Immature natural killer cell (primary cell): ENCODE measurements around the gene DRG2. TPM values are rescaled to one million over a fixed set of nuclear protein-coding genes. Genes with fewer than 3 reads are reported as not detected.
A peak's percentile ranks its signal among the peaks of the same experiment; 100 is the strongest.

Experiments
- DNase-seq, 3 donors: peaks; one replicate each; pipeline ENCODE4 v3.0.0; 2022; ENCODE audit warnings: mixed read lengths in 1 of 3
- H3K27ac Mint-ChIP-seq, 6 donors: one replicate each; pipeline ENCODE4 v1.8.0; 2020; ENCODE audit warnings: mixed read lengths in 6 of 6, mild to moderate bottlenecking in 5 of 6, inconsistent platforms in 4 of 6, moderate library complexity in 3 of 6
- H3K27me3 Mint-ChIP-seq, 3 donors: one replicate each; pipeline ENCODE4 v1.8.0; 2020 to 2021; ENCODE audit warnings: low read depth in 3 of 3, mild to moderate bottlenecking in 3 of 3, mixed read lengths in 3 of 3, moderate library complexity in 3 of 3, inconsistent platforms in 1 of 3
- H3K36me3 Mint-ChIP-seq, 3 donors: one replicate each; pipeline ENCODE4 v1.8.0; 2020; ENCODE audit warnings: mixed read lengths in 3 of 3, inconsistent platforms in 2 of 3, mild to moderate bottlenecking in 2 of 3
- H3K4me1 Mint-ChIP-seq, 2 donors: one replicate each; pipeline ENCODE4 v1.8.0; 2020; ENCODE audit warnings: inconsistent platforms in 2 of 2, mild to moderate bottlenecking in 2 of 2, mixed read lengths in 2 of 2, moderate library complexity in 1 of 2
- H3K4me3 Mint-ChIP-seq, 5 donors: one replicate each; pipeline ENCODE4 v1.8.0; 2020; ENCODE audit warnings: mild to moderate bottlenecking in 5 of 5, mixed read lengths in 5 of 5, inconsistent platforms in 3 of 5, moderate library complexity in 3 of 5
- H3K9me3 Mint-ChIP-seq, 6 donors: one replicate each; pipeline ENCODE4 v1.8.0; 2020; ENCODE audit warnings: mild to moderate bottlenecking in 6 of 6, mixed read lengths in 6 of 6, inconsistent platforms in 4 of 6, moderate library complexity in 3 of 6
- polyA plus RNA-seq, 3 donors: library from polyadenylated mRNA; unstranded; fragments of 300-500 nt; fragmentation: Illumina TruSeq; gene quantifications; one replicate each; pipeline ENCODE4 v1.2.3, GENCODE V29; 2021

Gene DRG2
- polyA plus RNA-seq, 3 donors from 2014 or later = 54.2 to 66.9 (median 59.3) TPM

DNA sequence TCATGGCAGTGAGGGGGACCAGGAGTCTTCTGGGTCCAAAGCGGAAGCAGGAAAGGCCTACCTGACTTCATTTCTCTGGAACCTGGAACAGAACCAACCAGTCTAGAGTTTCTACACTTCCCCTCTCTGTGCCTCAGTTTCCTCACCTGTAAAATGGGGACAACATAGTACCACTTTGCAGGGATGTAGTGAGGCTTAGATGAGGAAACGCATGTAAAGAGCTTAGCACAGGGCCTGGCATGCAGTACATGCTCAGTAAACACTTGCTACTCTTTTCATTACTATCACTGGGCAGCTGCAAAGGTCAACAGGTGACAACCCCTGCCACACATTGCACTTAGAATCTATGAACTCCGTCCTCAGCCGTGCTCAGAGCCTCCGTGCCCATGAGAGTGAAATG is 45.0 kb downstream of the DRG2 start:
- Mint-ChIP-seq H3K9me3 (peaks cover 0 to 2% (median 0%) of the 10 kb centered on the region in 6 donors), H3K36me3 (no peaks in the 10 kb centered on the region), H3K27ac (no peak overlapping the region), H3K4me3 (no peak overlapping the region), H3K27me3 (peaks cover 2 to 5% (median 4%) of the 10 kb centered on the region in 3 donors), H3K4me1 (no peaks in the 10 kb centered on the region)
- no peak for DNase-seq

GRCh38 chr17:18136357-18136756 is 48.6 kb downstream of the DRG2 start:
- Mint-ChIP-seq H3K27me3 (peaks cover 2 to 5% (median 4%) of the 10 kb centered on the region in 3 donors), H3K36me3 (no peaks in the 10 kb centered on the region), H3K9me3 (peaks cover 0 to 2% (median 0%) of the 10 kb centered on the region in 6 donors), H3K4me1 (peaks cover 0 to 5% of the 10 kb centered on the region in 2 donors), H3K4me3 (no peak overlapping the region), H3K27ac (no peak overlapping the region)
- no peak for DNase-seq

DNA sequence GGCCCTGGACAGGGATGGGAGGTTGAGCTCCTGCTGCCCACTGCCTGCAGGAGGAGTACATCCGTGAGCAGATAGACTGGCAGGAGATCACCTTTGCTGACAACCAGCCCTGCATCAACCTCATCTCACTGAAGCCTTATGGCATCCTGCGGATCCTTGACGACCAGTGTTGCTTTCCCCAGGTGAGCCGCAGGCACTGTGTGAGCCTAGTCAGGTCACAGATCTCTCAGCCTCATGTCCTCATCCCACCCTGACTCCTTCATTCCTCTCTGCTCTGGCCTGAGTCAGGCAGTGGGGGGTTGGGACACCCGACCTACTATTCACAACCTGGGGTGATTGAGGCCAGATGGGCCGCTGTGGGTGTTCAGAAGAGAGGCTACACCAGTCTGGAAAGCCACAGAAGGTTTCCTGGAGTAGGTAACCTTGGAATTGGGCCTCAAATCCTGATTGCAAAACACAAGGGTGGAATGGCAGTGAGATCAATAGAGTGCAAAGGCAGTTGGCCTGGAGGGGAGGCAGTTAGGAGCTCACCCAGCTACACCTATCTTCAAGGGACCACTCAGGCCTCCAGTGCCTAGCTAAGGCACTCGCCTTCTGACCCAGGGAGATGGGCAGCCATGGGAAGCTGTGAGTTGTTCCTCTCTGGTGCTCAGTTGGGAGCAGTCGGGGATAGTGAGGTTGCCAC is 50.5 kb downstream of the DRG2 start:
- Mint-ChIP-seq H3K9me3 (peaks cover 0 to 2% (median 0%) of the 10 kb centered on the region in 6 donors), H3K27ac (no peak overlapping the region), H3K36me3 (no peaks in the 10 kb centered on the region), H3K27me3 (peaks cover 0 to 5% (median 4%) of the 10 kb centered on the region in 3 donors), H3K4me1 (peaks cover 0 to 6% of the 10 kb centered on the region in 2 donors), H3K4me3 (no peak overlapping the region)
- DNase-seq = no peak

DNA sequence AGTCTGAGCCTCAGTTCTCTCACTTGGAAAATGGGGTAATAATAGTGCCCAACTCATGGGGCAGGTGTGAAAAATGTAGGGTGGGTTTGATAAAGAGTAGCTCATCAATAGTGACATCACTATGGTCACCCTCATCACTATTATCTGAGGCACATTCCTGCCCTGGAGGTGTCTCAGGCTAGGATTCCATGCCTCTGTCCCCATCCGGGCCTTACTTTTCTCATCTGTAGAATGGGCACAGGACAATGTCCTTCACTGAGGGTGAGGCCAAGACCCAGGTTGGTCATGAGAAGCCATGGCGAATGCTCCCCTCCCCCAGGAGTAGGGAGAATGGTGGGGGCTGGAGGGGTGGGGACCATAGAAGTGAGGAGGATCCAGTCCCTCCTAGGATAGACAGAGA is 51.3 kb downstream of the DRG2 start:
- DNase-seq = no peak
- no peak overlapping the region for H3K4me3 Mint-ChIP-seq
- no peaks in the 10 kb centered on the region for H3K36me3 Mint-ChIP-seq
- no peak overlapping the region for H3K27ac Mint-ChIP-seq
- H3K4me1 Mint-ChIP-seq = peaks cover 0 to 6% of the 10 kb centered on the region in 2 donors
- H3K9me3 Mint-ChIP-seq = no peaks in the 10 kb centered on the region
- peaks cover 0 to 5% (median 4%) of the 10 kb centered on the region in 3 donors for H3K27me3 Mint-ChIP-seq

DNA sequence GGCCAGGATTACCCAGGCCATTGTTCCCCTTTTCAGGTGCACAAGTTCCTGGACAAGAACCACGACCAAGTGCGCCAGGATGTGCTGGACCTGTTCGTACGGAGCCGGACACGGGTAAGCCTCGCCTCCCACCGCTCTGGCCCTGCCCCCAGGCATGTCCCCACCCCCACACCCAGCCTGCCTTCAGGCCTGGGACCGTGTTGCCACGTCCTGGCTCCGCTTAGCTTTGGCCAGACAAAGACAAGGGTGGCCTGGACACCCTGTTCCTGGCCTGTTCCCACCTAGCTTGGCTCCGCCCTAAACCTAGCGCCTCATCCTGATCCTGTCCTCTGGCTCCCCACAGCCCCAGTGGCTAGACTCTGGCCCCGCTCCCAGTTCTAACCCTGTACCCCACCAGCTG is 51.8 kb downstream of the DRG2 start:
- no peak overlapping the region for H3K27ac Mint-ChIP-seq
- H3K4me1 Mint-ChIP-seq = peaks cover 0 to 6% of the 10 kb centered on the region in 2 donors
- H3K9me3 Mint-ChIP-seq = no peaks in the 10 kb centered on the region
- no peaks in the 10 kb centered on the region for H3K36me3 Mint-ChIP-seq
- H3K27me3 Mint-ChIP-seq = peaks cover 0 to 5% (median 4%) of the 10 kb centered on the region in 3 donors
- no peak overlapping the region for H3K4me3 Mint-ChIP-seq
- DNase-seq = no peak

DNA sequence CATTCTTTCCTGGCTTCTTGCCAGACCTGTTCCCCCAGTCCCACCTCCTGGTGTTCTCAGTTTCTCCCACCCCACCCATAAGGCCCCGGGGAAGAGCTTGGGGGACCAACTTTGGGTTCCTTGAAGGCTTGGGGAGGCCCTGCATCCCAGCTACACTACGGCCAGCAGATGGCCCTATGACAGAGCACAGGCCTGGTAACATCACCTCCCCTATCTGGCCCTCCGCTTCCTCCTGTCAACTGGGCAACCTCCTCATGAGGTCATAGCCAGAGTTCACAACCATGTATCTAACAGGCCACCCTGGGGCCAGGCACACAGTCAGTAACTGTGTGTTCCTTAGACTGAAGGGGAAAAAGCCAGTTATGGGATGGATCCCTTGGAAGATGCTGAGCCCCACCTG is 52.2 kb downstream of the DRG2 start:
- Mint-ChIP-seq H3K9me3 (no peaks in the 10 kb centered on the region), H3K27ac (no peak overlapping the region), H3K4me3 (no peak overlapping the region), H3K4me1 (peaks cover 0 to 6% of the 10 kb centered on the region in 2 donors), H3K36me3 (no peaks in the 10 kb centered on the region), H3K27me3 (peaks cover 0 to 5% (median 4%) of the 10 kb centered on the region in 3 donors)
- no peak for DNase-seq

DNA sequence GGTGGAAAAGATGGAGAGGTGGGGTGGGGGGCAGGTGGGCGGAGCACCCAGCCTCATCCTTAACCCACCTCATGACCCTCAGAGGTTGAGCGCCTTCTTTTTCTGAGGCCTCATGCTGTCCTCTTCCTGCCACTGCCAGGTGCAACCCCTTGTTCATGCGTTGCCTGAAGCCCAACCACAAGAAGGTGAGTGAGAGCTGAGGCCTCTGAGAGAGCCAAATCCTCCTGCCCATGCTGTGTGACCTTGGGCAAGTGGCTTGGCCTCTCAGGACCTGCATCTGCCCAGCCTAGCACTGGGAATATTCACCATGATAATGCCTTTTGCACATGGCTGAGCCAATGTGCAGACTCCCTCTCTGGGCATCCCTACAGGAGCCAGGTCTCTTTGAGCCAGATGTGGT is 52.9 kb downstream of the DRG2 start:
- H3K4me1 Mint-ChIP-seq = peaks cover 0 to 6% of the 10 kb centered on the region in 2 donors
- H3K36me3 Mint-ChIP-seq = no peaks in the 10 kb centered on the region
- no peak for DNase-seq
- no peak overlapping the region for H3K4me3 Mint-ChIP-seq
- H3K27me3 Mint-ChIP-seq = peaks cover 0 to 4% (median 4%) of the 10 kb centered on the region in 3 donors
- no peaks in the 10 kb centered on the region for H3K9me3 Mint-ChIP-seq
- H3K27ac Mint-ChIP-seq = no peak overlapping the region

GRCh38 chr17:18141210-18141803 is 53.6 kb downstream of the DRG2 start:
- H3K27me3 Mint-ChIP-seq = peaks cover 0 to 2% (median 0%) of the 10 kb centered on the region in 3 donors
- H3K4me3 Mint-ChIP-seq = no peak overlapping the region
- H3K4me1 Mint-ChIP-seq = peaks cover 0 to 6% of the 10 kb centered on the region in 2 donors
- peak overlapping the region in 1 of 6 donors; percentile 3 for H3K27ac Mint-ChIP-seq
- H3K36me3 Mint-ChIP-seq = no peaks in the 10 kb centered on the region
- DNase-seq = peak; percentile 43 to 50 (median 43)
- H3K9me3 Mint-ChIP-seq = no peaks in the 10 kb centered on the region

DNA sequence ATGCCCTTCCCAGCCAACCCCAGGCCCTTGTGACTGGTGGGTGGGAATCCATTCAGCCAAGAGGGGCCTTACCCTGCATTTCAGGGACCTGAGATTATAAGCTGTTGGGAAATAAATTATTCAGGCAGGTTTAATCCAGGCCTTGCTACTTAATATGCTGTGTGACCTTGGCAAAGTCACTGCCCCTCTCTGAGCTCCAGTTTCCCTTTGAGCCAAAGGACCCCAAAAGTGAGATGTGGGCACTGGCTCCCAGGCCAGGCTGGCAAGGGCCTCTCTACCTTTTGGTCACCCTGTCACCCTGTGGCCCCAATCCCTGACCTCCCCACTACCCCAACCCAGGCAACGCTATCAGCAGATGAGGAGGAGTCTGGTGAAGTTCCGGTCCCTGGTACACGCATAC is 54.7 kb downstream of the DRG2 start:
- H3K4me3 Mint-ChIP-seq = no peak overlapping the region
- H3K4me1 Mint-ChIP-seq = peaks cover 0 to 6% of the 10 kb centered on the region in 2 donors
- H3K27me3 Mint-ChIP-seq = peaks cover 0 to 2% (median 0%) of the 10 kb centered on the region in 3 donors
- no peaks in the 10 kb centered on the region for H3K36me3 Mint-ChIP-seq
- H3K27ac Mint-ChIP-seq = no peak overlapping the region
- H3K9me3 Mint-ChIP-seq = no peaks in the 10 kb centered on the region
- DNase-seq = no peak

- Mint-ChIP-seq H3K36me3 (no peaks in the 10 kb centered on the region), H3K27ac (no peak overlapping the region), H3K9me3 (no peaks in the 10 kb centered on the region), H3K4me1 (peaks cover 0 to 6% of the 10 kb centered on the region in 2 donors), H3K27me3 (peaks cover 0 to 2% (median 2%) of the 10 kb centered on the region in 3 donors), H3K4me3 (no peak overlapping the region)
- no peak for DNase-seq
These were observed 55.5 kb downstream of the DRG2 start for GRCh38 chr17:18143044-18143936.

DNA sequence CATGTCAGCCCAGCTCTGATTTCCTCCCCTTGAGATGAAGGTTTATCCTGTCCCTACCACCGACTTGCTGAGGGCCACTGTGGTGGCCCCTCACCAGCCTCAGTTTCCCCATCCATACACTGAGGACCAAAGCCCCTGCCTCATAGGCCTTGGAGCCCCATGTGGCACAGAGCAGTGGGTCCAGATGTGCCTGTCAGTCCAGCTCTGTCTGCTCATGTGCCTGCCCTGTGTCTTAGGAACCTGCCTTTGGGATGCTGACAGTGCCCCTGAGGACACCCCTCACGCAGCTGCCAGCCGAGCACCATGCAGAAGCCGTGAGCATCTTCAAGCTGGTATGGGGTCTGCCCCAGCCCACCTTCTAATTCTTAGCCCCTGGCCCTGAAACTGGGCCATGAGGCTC is 56.5 kb downstream of the DRG2 start:
- Mint-ChIP-seq H3K27ac (no peak overlapping the region), H3K9me3 (no peaks in the 10 kb centered on the region), H3K36me3 (no peaks in the 10 kb centered on the region), H3K4me3 (no peak overlapping the region), H3K27me3 (peaks cover 0 to 2% (median 2%) of the 10 kb centered on the region in 3 donors), H3K4me1 (peaks cover 0 to 6% of the 10 kb centered on the region in 2 donors)
- no peak for DNase-seq

DNA sequence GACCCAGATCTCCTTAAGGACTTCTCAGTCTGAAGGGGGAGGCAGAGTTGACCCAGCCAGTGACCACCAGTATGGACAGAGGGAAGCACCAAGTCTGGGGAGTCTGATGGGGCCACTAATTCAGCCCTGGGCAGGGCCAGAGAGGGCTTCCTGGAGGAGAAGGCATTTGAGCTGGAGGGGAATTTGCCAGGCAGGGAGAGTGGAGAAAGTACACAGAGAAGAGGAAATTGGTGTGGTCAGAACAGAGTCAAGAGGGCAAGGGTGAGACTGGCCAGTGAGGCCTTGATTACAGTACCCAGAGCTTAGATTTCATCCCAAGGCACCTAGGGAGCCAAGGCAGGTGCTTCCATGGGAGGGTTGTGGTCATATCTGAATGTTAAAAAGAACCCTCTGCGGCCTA is 57.1 kb downstream of the DRG2 start:
- Mint-ChIP-seq H3K4me3 (no peak overlapping the region), H3K36me3 (no peaks in the 10 kb centered on the region), H3K27ac (no peak overlapping the region), H3K27me3 (peaks cover 0 to 2% (median 0%) of the 10 kb centered on the region in 3 donors), H3K9me3 (no peaks in the 10 kb centered on the region), H3K4me1 (peaks cover 0 to 6% of the 10 kb centered on the region in 2 donors)
- no peak for DNase-seq

GRCh38 chr17:18145811-18146210 is 58.1 kb downstream of the DRG2 start:
- no peak for DNase-seq
- peaks cover 0 to 6% of the 10 kb centered on the region in 2 donors for H3K4me1 Mint-ChIP-seq
- H3K9me3 Mint-ChIP-seq = no peaks in the 10 kb centered on the region
- H3K27ac Mint-ChIP-seq = no peak overlapping the region
- H3K4me3 Mint-ChIP-seq = no peak overlapping the region
- H3K36me3 Mint-ChIP-seq = no peaks in the 10 kb centered on the region
- H3K27me3 Mint-ChIP-seq = peaks cover 0 to 2% (median 0%) of the 10 kb centered on the region in 3 donors

DNA sequence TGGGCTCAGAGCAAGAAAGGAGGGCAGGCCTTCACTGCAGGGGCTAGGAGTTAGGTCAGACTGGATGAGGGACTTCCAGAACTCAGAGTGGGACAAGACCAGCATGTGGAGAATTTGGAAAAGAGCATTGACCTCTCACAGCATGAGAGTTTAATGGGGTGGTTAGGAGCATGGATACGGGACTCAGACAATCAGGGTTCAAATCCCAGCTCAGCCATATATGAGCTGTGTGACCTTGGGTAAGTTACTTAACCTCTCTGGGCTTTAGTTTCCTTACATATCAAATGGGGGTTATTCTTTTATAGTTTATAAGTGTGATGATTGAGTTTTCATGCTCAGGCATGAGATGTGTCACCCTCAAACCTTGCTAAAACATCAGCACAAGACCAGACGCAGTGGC is 58.5 kb downstream of the DRG2 start:
- Mint-ChIP-seq H3K9me3 (no peaks in the 10 kb centered on the region), H3K4me1 (peaks cover 0 to 2% of the 10 kb centered on the region in 2 donors), H3K27ac (peak overlapping the region in 1 of 6 donors; percentile 52), H3K4me3 (no peak overlapping the region), H3K27me3 (peaks cover 0 to 2% (median 0%) of the 10 kb centered on the region in 3 donors), H3K36me3 (no peaks in the 10 kb centered on the region)
- no peak for DNase-seq
